T47D (cell line): ENCODE results near the gene AJAP1.

Experiments used
- DNase-seq, 2 experiments: peaks; one replicate each; pipeline versions ENCODE4 v3.0.0 to v3.0.0-alpha.2; 2011 to 2012; ENCODE audit warnings: low read depth in 1 of 2, low spot score in 1 of 2
- JUND ChIP-seq: IDR thresholded peaks from 2 replicates; pipeline ENCODE4 v1.6.1; 2012; ENCODE audit warnings: low read depth
- in situ Hi-C: cut with HindIII; loops from 2 replicates; pipeline ENCODE4 v1.10.0; 2016; ENCODE audit warnings: low sequenced_read_pairs, low pct_unique_long_range_greater_than_20kb

AJAP1 gene

DNA sequence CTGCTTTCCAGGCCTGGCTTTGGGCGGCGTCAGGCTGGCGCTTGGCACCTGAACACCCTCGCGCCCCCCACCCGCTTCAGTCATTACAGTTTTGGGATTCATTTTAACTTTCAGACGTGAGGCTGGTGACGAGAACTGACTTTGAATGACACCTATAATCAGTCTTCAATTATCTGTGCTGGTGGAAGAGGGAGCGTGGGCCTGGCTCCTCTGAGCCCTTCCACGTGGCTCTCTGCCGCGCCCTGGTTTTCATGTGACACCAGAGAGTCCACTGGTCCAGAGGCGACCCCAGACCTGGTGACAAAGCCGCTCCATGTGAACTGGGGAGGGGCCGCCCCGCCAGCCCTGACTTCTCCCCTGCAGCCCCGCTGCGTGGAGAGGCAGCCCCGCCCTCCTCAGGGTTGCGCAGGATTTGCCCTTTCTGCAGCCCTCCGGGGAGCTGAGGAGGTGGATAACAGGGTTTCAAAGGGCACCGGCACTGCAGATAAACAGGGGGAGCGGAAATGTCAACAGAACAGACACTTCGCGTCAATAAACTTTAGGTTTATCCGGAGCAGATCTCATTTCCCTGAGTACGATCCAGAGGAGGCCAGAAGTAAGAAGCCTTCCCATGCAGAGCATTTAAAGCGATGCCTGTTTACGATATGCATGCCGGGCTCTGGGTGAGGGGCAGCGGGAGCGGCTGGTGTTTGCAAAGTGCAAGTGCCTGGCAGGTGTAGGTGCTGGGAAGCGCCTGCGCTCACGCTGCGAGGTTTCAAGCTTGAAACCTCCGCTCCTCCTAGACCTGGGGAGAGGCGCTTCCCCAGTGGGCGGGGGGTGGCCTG is 56.4 kb downstream of the AJAP1 start:
- in situ Hi-C loops, result no loop called here
- no peak for TF ChIP-seq JUND
- no peak for DNase-seq

DNA sequence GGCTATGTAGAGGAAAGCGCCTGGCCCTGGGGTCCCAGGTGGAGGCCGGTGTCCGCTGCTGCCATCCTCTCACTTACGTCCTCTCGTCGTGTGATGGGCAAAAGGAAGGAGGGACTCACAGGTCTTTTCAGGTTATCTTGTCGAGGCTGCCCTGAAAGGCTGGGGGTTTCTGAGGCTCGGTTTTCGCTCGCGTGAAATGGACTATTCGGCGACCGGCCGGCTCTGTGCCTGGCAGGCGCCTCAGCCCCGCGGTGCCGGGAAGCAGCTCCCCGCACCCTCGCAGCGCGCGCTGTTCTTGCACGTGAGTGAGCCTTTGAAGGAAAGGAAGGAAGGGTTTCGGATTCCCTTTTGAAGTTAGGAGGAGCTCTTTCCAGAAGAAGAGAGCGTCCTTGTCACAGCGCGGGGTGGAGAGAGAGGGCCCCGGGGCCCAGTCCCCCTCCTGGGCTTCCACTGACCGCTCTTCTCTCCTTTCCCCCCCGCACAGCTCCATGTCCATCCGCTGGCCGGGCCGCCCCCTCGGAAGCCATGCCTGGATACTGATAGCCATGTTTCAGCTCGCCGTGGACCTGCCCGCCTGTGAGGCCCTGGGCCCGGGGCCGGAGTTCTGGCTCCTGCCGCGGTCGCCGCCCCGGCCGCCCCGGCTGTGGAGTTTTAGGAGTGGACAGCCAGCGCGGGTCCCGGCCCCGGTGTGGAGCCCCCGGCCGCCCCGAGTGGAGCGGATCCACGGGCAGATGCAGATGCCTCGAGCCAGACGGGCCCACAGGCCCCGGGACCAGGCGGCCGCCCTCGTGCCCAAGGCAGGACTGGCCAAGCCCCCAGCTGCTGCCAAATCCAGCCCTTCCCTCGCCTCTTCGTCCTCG is 57.2 kb downstream of the AJAP1 start:
- no peak for DNase-seq
- in situ Hi-C loops, result no loop called here
- TF ChIP-seq JUND, result no peak

DNA sequence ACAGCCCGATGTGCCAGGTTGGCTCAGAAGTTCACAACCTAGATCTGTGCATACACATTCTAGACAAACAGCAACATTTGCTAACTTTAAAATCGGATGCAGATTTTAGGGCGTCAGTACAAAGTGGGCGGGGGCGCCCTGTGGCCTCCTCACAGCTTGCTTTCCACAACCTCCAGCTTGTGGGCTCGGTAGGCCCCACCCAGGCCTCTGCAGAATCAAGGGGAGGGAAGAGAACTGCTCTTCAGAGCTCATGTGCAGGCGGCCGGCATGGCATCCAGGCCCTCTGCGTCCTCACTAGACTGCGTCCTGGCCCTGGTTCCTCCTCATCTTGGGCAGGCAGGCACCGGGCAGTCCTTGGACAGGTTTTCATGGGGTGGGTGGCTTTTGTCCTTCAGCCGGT is 59.3 kb downstream of the AJAP1 start:
- in situ Hi-C loops, result no loop called here
- no peak for DNase-seq
- no peak for TF ChIP-seq JUND

DNA sequence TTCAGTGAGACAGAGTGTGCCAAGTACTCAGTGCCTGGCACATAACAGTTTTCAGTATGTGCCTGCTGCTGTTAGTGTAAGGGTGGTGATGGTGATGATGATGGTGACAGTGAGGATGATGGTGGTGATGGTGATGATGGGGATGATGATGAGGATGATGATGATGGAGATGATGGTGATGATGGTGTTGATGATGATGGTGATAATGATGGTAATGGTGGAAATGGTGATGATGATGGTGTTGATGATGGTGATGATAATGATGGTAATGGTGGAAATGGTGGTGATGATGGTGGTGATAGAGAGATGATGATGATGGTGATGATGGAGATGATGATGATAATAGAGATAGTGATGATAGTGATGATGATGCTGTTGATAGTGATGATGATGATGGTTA is 62.0 kb downstream of the AJAP1 start:
- TF ChIP-seq JUND, result no peak

DNA sequence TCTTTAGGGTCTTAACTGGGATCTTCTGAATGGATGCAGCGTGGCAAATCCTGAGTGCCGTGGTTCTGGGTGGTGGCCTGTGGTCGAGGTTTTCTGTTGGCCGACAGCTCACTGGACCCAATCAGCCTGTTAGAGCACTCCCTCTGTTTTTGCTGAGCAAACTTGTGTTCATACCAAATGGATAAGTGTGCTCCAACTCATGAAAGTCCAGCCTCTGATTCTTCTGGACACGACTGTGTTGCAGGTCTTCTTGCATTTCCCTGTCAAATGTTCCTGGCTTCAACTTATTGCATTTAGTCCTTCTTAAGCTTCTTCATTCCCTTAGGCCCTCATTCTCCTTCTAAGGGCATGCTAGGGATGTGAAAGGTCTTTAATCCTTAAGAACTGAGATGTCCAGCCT is 63.7 kb downstream of the AJAP1 start:
- DNase-seq, result no peak
- TF ChIP-seq JUND, result no peak
- in situ Hi-C loops, result no loop called here

More for the DNA sequence above, 62.0 kb downstream of the AJAP1 start:
- in situ Hi-C loops, result no loop called here
- no peak for DNase-seq

DNA sequence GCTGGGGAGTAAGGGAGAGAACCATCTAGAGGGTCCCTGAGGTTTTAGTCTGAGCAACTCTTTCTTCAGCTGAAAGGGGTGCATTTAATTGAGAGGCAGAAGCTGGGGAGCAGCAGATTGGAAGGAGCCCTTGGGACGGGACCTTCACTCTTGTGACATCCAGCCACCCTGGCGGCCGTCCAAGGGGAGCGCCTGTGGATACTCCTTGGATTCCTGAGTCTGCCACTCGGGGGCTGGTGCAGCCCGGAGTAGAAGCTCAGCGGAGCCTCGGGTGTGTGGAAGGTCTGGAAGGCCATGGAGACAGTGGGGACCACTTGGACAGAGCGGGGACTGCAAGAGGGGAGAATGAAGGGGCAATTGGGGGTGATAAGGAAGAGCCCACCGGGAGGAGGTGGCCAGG is 68.7 kb downstream of the AJAP1 start:
- in situ Hi-C loops, result no loop called here
- no peak for DNase-seq
- no peak for TF ChIP-seq JUND

DNA sequence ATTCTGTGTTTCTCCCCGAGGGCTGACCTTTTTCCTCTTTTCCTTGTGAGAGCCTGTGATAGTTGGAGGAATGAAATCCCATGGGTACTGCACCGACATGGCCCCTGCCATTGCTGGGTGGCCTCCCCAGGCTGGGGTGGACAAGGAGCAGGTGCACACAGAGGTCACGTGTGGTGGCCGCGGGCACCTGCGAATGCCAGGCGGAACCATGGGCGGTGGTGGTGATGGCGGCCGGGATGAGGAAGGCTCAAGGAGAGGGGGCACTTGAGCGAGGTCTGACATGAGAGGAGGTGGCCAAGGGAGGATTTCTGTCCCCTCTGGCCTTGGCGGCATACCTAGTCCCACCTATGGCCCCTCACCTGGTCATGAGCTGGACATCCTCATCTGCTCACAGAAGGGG is 69.6 kb downstream of the AJAP1 start:
- in situ Hi-C loops, result no loop called here
- TF ChIP-seq JUND, result no peak
- no peak for DNase-seq

DNA sequence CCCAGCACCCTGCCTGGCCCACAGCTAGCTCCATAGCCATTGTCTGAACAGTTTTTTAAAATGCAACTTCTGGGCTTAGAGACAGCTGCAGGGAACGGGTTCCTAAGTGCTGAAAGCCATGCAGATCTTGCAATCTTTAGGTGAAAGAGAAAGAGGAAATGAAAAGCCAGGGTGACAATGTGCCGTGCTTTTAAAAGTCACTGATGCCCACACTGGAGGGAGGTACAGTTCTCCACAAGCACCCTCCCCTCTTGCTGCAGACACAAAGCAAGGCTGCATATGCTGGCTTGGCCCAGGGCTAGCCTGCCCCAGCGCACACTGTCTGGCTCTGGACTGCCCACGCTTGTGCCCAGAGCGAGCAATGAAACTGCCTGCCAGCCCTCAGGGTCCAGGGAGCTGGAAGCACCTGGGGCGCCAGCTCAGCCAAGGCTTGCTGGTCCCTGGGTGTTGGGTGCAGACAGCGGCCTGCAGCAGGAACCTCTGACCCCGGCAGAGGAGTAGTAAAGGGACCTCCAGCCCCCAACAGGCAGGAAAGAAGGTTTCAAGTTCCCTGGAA is 70.4 kb downstream of the AJAP1 start:
- in situ Hi-C loops, result no loop called here
- TF ChIP-seq JUND, result no peak
- no peak for DNase-seq

DNA sequence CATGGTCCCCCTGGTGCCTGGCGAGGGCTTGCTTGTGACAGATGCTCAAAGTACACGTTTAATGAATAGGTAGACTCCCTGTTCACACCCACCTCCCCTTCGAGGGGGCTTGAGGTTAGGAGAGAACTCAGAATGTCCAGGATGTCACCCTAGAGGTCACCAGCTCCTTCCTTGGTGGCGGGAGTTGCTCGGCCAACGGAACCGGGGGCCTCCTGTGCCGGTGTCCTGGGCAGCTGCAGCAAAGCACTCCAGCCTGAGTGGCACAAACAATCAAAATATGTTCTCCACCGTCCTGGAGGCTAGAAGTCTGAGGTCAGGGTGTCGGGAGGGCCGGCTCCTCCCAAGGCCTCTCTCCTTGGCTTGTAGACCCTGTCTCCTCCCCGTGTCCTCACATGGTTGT is 71.0 kb downstream of the AJAP1 start:
- in situ Hi-C loops, result no loop called here

DNA sequence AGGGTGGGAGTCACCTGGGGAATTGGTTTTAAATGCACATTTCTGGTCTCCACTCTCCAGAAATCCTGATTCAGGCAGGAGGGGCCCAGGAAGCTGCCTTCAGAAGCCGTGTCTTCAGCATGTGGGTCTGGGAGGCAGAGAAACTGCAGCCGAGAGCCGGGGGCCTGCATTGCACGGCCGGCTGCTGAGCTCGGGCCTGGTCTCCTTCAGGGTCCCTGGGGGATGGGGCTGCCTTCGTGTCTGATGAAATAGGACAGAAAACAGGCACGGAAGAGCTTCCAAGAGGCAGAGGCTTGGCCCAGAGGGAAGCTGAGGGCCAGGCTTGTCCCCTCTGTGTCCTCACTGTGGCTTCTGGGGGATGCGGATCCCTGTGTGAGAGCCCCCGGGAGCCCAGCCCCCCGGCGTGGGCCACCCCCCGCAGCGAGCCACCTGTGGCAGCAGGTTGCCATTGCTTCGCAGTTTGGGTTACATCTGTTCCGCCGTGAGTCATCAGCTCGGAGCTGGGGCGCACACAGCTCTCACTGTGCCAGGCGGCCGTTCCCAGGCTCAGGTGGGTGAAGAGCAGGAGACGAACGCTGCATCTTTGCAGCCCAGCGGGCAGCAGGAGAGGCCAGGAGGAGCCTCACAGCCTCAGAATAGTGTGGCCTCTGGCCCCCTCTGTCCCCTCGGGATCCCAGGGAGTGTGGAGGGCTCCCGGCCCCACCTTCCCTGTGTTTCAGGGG is 72.4 kb downstream of the AJAP1 start:
- no peak for DNase-seq
- in situ Hi-C loops, result no loop called here
- TF ChIP-seq JUND, result no peak

More for the DNA sequence above, 71.0 kb downstream of the AJAP1 start:
- no peak for TF ChIP-seq JUND
- DNase-seq, result no peak

DNA sequence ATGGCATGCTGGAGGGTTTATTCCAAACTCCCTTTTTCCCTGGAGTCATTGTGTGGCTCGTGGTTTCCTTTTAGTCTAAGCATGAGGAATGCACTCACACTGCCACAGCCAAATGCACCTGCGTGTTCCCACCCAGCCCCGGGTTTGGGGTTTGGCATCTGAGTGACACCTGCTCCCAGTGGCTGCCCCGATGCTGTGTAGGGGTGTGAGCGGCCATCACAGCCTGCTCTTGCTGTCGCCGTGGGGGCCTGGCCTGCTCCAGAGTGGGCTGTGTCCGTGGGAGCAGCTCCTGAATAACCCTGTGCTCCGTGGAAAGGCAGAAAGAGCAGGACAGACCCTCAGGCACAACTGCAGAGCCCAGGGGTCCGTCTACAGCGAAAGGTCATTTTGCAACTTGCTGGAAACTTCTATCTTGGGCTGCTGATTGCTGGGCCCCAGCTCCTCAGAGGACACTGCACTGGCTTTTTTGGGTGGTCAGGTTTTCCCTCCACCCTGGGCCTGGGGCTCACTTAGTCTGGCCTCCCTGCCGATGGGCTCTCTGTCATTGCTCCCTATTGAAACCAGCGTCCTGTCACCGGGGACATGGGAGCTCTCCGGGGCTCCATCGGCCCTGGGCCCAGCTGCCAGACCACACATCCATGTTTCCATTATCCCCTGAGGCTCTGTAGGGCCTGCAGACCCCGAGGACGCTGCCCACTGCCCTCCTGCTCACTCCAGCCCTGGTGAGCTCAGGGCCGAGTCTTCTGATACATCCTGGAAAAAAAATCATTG is 74.1 kb downstream of the AJAP1 start:
- no peak for TF ChIP-seq JUND
- in situ Hi-C loops, result no loop called here
- no peak for DNase-seq

DNA sequence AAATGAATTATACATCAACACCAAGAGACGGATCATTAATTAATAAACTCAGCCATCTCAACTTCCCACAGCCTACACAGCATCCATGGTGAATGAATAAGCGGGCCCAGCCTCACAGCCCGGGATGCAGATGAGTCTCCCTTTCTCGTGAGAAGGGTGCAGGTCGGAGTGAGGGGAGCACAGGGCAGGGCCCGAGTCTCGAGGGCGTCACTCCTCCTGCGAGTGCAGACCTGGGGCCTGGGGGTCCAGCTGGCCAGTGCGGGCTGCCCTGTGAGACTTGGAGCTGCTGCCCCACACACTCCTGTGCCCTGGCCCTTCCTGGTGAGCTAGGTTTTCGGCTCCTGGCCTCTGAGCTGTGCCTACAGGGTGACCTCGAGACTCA is 74.7 kb downstream of the AJAP1 start:
- in situ Hi-C loops, result no loop called here
- TF ChIP-seq JUND, result no peak
- DNase-seq, result no peak
